Erythroblast (primary cell): Measurements from ENCODE around the gene MGME1.

Experiments
- GATA1 ChIP-seq: IDR thresholded peaks from 2 replicates; pipeline ENCODE4 v1.6.1; 2011; ENCODE audit warnings: low read depth, mild to moderate bottlenecking, control low read depth, low read length, moderate library complexity
- POLR2A ChIP-seq: IDR thresholded peaks from 2 replicates; pipeline ENCODE4 v1.6.1; 2011; ENCODE audit warnings: mild to moderate bottlenecking, low read length

GRCh38 chr20:18004384-18005031 lies 35.7 kb downstream of the MGME1 start:
- TF ChIP-seq POLR2A (no peak), GATA1 (no peak)
